Endothelial cell of umbilical vein (primary cell): ENCODE measurements around the gene CLCN2.

Experiments used
- CTCF ChIP-seq, 2 donors: IDR thresholded peaks; 1 replicate in 1 of 2; 2 replicates in 1 of 2; pipeline ENCODE4 v1.5.1; 2011; ENCODE audit warnings: low read length in 2 of 2, mild to moderate bottlenecking in 2 of 2, moderate library complexity in 2 of 2, control low read depth in 1 of 2, inconsistent platforms in 1 of 2, low read depth in 1 of 2; ENCODE audit not compliant: insufficient read depth in 1 of 2; ENCODE audit errors: extremely low read depth in 1 of 2
- EZH2 ChIP-seq: IDR thresholded peaks from 2 replicates; pipeline ENCODE4 v1.6.1; 2012; ENCODE audit warnings: borderline replicate concordance, low read depth, mild to moderate bottlenecking, moderate library complexity, low read length, inconsistent platforms; ENCODE audit not compliant: severe bottlenecking
- JUN ChIP-seq: IDR thresholded peaks from 2 replicates; pipeline ENCODE4 v1.6.1; 2011; ENCODE audit warnings: borderline replicate concordance, low read depth; ENCODE audit not compliant: insufficient read length, insufficient read depth
- POLR2A ChIP-seq: IDR thresholded peaks from 2 replicates; pipeline ENCODE4 v1.6.1; 2012; ENCODE audit warnings: low read depth, mild to moderate bottlenecking, control low read depth, low read length
- POLR2AphosphoS5 ChIP-seq: IDR thresholded peaks from 2 replicates; pipeline ENCODE4 v1.6.1; 2012; ENCODE audit warnings: low read depth, mild to moderate bottlenecking, control low read depth, low read length, moderate library complexity; ENCODE audit not compliant: insufficient read depth

DNA sequence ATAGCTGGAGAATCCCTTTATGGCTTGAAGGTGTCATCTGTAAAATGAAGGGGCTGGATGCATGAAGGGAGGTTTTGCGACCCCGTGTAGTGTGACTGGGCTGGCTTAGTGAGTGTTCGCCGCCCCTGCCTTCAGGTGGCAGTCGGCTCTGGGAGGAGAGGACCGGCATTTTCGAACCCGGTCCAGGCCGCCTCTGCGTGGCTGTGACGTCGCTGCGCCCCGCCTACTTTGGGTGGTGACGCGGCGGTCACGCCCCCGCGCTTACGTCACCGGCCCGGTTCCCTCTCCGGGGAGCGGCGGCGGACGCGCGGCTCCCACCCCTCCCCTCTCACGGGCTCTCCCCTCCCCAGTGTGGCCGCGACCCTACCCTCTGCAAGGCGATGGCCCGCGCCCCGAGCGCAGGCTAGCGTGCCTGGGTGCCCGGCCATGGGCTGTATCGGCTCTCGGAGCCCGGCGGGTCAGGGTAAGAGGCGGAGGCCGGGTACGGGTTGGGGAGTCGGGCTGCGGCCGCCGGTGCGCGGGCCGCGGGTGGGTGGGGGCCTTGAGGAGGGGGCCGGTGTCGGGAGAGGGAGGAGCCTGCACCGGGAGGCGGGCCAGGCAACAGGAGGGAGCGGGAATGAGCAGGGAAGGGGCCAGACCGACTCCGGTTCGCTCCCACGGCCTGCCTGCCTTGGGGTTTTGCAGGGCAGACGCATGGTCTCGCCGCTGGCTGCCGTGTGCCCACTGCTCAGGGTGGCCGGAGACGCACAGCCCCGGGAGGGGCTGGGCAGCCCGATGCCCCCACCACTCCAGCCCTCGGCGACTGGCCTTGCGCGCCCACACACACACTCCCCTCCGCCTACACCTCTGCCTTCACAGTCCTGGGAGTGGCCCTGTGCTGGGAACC, 25.5 kb downstream of the CLCN2 start:
- peak; percentile 84 for TF ChIP-seq POLR2AphosphoS5
- TF ChIP-seq POLR2A, result no peak
- peak; percentile 5 for TF ChIP-seq JUN
- TF ChIP-seq CTCF (IDR thresholded peaks at IDR 0.05; ENCODE audit: extremely low read depth in 1 of 2, insufficient read depth in 1 of 2, low read depth in 1 of 2, low read length in 2 of 2), result no peak
- no peak for TF ChIP-seq EZH2
